AG09319 (cell line): ENCODE measurements around the gene FAM174A.

ENCODE experiments used
- DNase-seq: peaks from one replicate; pipeline ENCODE4 v3.0.0-alpha.2; 2010; ENCODE audit warnings: low read depth; ENCODE audit errors: extremely low read depth
- CTCF ChIP-seq: IDR thresholded peaks from 2 replicates; pipeline ENCODE4 v1.5.1; 2011; ENCODE audit warnings: low read depth, mild to moderate bottlenecking, inconsistent platforms, low read length, moderate library complexity

The FAM174A gene

GRCh38 chr5:100575815-100576214 lies 40.6 kb downstream of the FAM174A start:
- no peak for TF ChIP-seq CTCF
- no peak for DNase-seq

GRCh38 chr5:100576217-100576751 lies 41.1 kb downstream of the FAM174A start:
- DNase-seq, result no peak
- TF ChIP-seq CTCF, result no peak

- no peak for DNase-seq
- TF ChIP-seq CTCF, result no peak
Observed at GRCh38 chr5:100577506-100577905, 42.3 kb downstream of the FAM174A start.

- no peak for TF ChIP-seq CTCF
- DNase-seq, result no peak
Observed at GRCh38 chr5:100584069-100584468, 48.9 kb downstream of the FAM174A start.

GRCh38 chr5:100584889-100585288 lies 49.7 kb downstream of the FAM174A start:
- DNase-seq, result no peak
- TF ChIP-seq CTCF, result no peak

- TF ChIP-seq CTCF, result no peak
- DNase-seq, result no peak
Observed at GRCh38 chr5:100590867-100591266, 55.7 kb downstream of the FAM174A start.

GRCh38 chr5:100595152-100595811 lies 60.1 kb downstream of the FAM174A start:
- no peak for TF ChIP-seq CTCF
- peak; percentile 77 for DNase-seq
